GM13977 (cell line): ENCODE measurements around the gene STXBP2.

Experiments used
- DNase-seq: peaks from one replicate; pipeline ENCODE4 v3.0.0; 2012; ENCODE audit warnings: low spot score
- CTCF ChIP-seq: IDR thresholded peaks from 2 replicates; pipeline ENCODE4 v1.5.1; 2012; ENCODE audit warnings: mild to moderate bottlenecking, control low read depth; ENCODE audit not compliant: insufficient read depth; ENCODE audit errors: extremely low read depth, missing control alignments
- in situ Hi-C: fragments of 300-500 bp; cut with MboI; formaldehyde crosslinking; loops from one replicate; pipeline ENCODE4 v1.12.0; 2022; ENCODE audit warnings: low sequenced_read_pairs, low pct_unique_long_range_greater_than_20kb, mixed read lengths, inconsistent platforms; ENCODE audit not compliant: unreplicated experiment

The STXBP2 gene

GRCh38 chr19:7633698-7634097 is 3.2 kb upstream of the STXBP2 start, which contains the start of gene PCP2:
TSS of gene PCP2 (minus strand) at chr19:7633719. CDS start at chr19:7633457, 262 bp downstream.
- TF ChIP-seq CTCF = no peak
- no peak for DNase-seq
- in situ Hi-C loops = no loop called here

DNA sequence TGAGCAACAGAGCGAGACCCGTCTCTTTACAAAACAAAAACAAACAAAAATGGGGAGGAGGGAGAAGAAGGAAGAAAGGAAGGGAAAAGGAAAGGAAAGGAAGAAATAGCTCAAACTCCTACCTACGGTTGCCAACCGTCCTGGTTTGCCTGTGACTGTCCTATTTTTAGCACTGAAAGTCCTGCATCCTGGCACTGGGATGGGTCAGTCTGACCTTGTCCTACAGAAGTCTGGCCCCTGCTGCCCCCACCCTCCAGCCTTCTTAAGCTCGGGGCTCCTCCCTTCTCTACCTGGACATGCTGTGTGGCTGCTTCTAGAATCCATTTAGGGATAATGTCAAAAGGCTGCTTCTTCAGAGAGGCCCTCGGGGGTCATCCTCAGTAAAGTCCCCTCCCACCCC is 1.2 kb upstream of the STXBP2 start:
- in situ Hi-C loops = no loop called here
- no peak for TF ChIP-seq CTCF
- no peak for DNase-seq

- DNase-seq = no peak
- in situ Hi-C loops = no loop called here
- TF ChIP-seq CTCF = no peak
Observed at GRCh38 chr19:7636317-7636690, 606 bp upstream of the STXBP2 start.

GRCh38 chr19:7637374-7638256 is 705 bp downstream of the STXBP2 start:
- in situ Hi-C loops = no loop called here
- no peak for DNase-seq
- TF ChIP-seq CTCF = no peak

DNA sequence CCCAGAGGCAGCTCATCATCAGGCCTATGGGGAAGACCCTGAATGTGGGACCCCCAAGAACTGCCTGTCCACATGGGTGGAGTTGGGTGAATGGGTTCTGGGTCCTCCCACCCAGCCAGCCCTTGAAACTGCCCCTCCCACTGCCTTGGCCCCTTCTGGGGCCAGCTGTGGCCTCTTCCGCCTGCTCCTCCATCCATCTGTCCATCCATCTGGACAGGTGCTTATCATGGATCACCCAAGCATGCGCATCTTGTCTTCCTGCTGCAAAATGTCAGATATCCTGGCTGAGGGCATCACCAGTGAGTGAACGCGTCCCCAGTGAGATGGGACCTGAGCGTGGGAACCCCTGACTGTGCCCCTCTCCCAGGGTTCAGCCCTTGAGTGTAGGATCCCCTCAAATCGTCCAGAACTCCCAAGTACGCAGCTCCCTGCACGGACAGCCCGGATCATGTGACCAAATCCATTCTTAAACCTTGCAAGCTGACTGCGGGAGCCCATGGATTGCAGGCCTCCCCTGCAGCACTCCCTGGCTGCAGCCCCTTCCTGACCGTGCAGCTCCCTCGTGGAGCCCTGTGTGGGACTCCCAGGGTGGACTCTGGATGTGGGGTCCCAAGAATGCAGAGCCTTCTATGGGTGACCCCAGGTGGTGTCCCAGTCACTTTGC is 2.0 kb downstream of the STXBP2 start:
- no peak for DNase-seq
- TF ChIP-seq CTCF = no peak
- in situ Hi-C loops = no loop called here

DNA sequence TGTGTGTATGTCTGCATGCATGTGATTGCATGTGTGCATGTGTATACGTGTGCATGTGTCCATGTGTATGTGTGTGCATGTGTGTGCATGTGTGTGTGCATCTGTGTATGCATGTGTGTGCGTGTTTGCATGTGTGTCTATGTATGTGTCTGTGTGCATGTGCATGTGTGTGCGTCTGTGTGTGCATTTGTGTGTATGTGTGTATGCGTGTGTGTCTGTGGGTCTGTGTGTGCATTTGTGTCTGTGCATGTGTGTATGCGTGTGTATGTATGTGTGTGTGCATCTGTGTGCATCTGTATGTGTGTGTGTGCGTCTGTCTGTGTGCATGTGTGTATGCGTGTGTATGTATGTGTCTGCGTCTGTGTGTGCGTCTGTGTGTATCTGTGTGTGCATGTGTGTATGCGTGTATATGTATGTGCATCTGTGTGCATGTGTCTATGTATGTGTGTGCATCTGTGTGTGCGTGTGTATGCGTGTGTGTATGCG is 3.0 kb downstream of the STXBP2 start:
- DNase-seq = no peak
- in situ Hi-C loops = no loop called here
- TF ChIP-seq CTCF = no peak
